Nucleus accumbens (tissue), 56 donors: ENCODE measurements around the gene MYO1A.
"Not testable (repeated sequence)": the region's sequence is repeated elsewhere in the genome, so short reads cannot be mapped to it uniquely, and the experiment has no call there.

Source experiments
- DNase-seq, 56 donors: peaks; one replicate each; lab custom pipeline; 2025; lab: John Stamatoyannopoulos, UW

The MYO1A gene

DNA sequence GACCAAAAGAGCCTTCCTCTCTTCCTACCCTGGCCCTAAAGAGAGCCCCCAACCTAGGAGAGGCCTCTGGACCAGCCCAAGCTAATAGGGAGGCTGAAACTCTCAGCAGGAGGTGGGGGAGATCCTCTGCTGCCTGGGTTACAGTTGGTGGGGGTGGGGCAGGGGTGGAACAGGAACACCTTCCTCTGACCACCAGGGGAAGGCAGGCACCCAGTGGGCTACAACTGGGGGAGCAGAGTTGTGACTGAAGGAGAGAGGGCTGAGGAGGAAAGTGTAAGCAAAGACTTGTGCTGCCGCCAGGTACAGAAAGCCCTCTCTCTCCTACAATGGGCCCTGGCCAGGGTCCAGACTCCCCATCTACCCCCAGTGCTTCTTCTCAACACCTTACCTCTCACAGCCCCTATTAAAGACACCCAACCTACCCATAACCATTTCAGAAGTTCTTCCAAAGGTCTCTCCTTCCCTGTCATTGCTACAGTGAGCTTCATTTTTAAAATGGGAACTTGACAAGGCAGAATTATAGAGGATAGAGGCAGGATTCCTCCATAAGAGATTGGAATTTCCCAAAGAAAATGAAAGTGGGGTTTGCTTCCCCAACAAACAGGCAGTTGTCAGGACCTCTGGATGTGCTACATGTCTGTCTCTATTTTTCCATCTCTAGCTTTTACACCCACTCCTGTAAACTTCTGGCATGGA, 1.4 kb downstream of the MYO1A start:
- no peak for DNase-seq

DNA sequence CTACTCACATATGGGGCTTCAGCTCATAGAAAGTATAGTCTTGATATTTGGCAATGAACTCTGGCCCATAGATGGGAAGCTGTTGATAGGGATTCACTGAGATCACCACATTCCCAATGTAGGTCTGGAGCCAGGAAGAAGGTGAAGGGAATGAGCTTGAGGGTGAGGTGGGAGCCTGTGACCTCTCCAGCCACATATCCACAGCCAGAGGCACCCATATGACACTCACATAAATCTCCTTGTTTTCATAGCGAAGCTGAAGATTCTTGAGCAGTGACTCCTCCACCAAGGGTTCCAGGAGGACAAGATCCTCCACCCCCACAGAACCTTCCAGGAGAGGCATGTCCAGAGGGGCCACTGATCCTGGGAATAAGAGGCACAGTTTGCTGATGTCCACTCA, 1.9 kb downstream of the MYO1A start:
- DNase-seq = no peak

DNA sequence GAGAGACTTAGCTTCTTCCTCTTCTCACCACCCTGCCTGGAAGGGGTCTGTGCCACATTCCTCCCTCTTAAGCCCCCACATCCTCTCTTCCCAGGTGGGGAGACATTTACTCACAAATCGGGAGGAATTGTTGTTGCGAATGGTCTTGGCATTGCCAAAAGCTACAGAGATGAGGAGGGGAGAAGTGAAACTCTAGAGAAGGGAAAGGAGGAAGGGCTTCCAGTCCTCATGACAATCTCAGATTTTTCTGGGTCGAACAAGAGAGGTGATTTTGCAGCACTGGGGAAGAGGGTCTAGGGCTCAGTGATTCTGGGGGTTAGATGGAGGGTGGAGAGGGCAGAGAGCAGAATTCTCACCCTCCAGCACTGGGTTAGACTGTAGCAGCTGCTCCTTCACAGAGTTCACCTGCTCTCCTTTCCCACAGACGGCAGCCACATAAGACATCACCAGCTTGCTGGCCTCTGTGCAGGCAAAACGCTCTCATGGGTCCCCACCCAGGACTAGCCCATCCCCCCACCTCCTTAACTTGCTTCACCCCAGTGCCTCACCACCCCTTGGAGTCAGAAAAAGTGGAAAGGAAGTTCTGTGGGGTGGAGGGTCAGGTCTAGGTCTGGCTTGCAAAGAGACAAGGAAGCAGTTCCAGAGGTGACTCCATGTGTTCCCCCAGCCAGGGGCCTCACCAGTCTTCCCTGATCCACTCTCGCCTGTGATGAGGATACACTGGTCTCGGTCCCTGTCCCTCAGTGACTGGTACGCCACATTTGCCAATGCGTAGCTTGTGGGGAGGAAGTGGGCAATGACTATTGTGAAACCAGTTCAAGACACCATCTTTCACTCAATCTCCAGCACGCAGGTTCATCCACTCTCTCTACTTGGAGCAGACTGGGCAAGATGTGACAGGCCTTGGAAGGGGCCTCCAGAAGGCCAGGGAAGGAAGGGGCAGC, 2.7 kb downstream of the MYO1A start:
- DNase-seq = peak in 1 of 56 donors; percentile 1

DNA sequence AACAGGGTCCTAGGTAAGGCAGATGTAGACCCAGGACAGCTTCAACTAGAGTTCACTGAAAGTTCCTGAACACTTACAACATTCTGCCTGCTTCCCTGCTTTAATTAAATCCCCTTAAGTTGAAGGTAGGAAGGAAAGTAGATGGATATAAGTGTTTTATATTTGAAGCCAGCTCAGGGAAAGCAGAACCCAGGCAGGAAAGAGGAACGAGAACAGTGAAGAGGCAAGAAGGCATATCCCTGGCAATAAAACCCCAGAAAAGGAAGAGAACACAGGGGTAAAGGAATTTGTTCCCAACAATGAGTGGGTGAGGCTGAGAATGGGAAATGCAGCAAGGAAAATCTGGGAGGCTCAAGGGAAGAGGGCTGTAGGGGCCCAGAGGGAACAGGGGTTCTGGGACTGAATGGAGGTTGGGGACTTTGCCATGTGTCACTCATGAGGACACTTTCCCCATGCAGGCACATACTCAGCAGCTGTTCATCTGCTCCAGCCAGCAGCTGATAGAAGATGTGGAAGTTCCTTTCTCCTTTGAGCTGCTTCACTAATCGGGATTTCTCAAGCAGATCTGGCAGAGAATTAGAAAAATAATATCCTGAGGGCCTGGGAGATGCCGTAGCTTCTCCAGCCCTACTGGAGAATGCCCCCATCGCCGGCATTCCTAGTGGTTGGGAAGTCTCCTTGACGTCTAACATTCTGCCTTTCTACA, 3.7 kb downstream of the MYO1A start:
- DNase-seq = peak in 1 of 56 donors; percentile 36

DNA sequence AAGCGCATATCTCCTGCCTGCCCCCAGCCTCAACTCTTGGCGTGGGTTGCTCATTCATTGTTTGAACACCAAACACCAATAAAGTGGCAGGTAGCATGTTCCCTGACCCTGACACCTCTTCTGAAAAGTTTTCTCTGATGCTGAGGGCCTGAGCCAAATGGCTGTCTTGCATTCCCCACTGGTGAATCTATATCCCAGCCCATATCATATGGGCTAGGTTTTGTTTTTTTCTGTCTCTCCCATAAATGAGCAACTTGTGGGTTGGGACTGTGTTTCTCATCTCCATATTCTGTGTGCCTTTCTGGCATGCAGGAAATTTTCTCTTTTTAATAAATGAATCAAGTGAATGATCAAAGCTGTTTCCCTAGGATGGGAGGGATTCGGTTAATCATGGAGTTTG, 5.0 kb downstream of the MYO1A start:
- no peak for DNase-seq

DNA sequence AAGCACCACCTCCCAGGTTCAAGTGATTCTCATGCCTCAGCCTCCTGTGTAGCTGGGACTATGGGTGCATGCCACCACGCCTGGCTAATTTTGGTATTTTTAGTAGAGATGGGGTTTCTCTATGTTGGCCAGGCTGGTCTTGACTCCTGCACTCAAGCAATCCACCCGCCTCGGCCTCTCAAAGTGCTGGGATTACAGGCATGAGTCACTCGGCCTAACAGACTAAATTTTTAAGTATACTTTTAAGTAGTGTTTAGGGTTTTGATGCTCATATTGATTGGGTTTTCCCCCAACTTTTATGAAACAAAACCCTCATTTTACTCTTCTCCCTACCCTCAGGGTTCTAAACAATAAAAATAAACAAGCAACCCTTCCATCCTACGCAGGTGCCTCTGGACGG, 5.5 kb downstream of the MYO1A start:
- no peak for DNase-seq

DNA sequence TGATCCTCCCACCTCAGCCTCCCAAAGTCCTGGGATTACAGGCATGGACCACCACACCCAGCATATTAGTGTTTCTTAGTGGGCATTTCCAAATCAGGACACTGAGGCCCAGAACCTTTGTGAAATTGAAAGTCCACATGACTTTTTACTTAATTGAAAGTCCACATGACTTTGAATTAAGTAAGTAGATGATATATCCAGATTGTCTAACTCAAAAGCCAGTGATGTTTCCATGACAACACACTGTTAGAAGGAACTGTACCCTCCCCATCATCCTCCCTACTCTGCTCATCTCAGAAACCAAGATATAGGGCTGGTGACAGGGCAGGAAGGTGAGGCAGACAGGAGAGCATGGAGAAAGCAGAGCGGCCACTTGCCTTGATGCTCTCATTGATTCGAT, 7.2 kb downstream of the MYO1A start:
- DNase-seq = no peak

DNA sequence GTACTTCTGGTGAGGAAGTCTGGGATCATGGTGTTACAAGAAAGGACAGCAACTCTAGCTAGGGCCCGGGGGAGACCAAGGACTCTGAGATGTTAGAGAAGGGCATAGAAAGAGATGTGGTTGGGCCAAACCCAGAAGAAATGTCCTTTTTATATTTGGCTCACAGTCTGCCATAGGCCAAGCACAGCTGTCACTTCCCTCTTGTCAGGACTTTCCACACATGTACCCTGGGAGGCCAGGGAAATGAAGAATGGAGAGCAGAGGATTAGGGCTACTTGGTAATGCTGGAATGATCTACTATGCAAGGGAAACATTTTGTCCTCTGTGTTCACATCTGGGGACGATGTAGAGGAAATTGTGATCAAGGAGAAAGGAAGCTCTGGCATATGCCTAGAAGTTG, 9.2 kb downstream of the MYO1A start:
- no peak for DNase-seq

DNA sequence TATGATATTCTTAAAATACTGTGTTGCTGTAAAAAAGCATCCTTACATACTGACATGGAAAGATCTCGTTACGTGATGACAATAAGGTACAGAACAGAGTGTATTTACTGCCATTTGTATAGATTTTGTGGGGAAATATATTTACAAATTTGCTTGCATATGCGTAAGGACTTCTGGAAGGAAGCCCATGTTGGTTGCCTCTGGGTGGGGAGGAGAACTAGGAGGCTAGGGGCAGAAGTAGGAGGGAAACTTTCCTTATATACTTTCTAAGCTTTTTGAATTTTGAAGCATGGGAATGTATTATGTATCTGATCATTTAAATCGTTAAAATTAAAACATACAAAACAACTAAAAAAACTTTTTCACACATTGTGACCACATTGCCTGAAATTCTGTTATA, 9.7 kb downstream of the MYO1A start:
- DNase-seq = no peak

DNA sequence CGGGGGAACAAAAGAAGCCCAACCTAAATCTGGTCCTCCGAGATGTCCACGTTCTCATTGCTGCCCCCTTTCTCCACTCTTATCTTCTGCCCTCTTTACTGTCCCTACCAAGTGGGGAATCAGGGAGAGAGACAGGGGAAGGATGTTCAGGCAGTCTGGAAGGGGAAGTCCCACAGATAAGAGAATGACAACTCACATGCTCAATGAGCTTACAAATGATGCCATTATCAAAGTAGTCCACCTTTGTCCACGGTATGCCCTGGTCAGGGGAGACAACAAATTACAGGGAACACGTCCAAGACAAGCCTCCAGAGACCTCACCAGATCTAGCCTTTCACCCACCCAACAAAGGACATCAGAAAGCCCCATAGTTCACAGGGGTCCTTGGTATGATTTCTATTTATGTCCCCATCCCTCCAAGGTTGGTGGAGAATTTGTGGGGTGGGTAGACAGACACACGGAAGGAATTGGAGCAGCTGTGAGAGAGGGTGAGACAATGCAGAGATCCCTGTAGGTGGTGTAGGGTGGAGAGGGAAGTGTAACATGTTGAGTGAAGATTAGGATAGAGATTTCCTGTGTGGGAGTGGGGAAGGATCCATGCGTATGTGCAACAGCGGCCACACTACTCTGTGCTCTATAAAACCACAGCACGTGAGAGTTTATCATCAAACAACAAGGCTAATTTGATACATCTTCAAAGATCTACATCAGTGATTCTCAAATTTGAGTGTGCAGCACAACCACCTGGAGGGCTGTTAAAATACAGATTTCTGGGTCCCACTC, 10.7 kb downstream of the MYO1A start:
- no peak for DNase-seq

DNA sequence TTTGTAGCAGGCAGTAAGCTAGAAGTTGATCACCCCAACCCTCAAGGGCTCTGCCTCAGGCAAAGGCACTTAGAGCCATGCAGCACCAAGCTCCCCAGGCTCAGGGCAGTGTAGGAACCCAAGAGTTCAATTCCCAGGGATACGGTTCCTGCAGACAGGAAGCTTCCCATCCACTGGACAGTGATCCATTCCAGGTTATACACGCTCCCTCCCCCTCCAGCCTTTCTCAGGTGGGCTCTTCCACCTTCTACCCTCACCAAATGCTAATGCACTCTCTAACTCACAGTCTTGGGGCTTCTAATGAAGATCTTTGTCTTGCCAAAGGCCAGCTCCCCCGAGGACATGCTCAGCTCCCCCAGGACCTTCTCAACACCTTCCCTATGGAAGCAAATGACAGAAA, 12.7 kb downstream of the MYO1A start:
- no peak for DNase-seq

DNA sequence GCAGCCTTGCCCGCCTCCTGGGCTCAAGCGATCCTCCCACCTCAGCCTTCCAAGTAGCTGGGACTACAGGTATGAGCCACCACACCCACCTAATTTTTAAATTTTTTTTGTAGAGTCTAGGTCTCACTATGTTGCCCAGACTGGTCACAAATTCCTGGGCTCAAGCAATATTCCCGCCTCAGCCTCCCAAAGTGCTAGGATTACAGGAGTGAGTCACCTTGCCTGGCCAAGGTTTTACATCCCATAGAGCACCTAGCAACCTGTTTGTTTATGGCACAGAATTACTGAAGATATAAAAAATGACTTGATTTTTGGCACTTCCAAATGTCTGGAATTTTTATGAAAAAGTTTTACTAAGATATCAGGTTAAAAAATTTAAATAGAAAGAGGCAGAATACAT, 16.5 kb downstream of the MYO1A start:
- DNase-seq = no peak

DNA sequence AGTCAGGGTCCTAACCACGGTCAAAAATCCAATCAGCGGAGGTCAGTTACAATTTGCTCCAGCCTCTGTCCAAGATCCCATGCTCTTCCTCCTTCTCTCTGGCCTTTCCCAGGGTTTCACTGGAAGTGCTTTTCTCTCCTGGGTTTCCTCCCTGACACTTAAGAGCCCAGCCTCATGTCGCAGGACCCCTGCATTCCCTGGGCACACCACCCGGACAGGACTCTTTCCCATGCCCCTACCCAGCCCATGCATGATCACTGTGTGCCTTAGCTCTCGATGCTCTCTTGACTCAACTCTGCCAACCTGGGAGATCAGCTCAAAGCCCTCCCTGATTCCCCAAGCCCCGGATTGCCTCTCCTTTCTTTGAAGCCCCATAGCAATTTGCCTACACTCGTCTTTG, 18.1 kb downstream of the MYO1A start:
- no peak for DNase-seq

DNA sequence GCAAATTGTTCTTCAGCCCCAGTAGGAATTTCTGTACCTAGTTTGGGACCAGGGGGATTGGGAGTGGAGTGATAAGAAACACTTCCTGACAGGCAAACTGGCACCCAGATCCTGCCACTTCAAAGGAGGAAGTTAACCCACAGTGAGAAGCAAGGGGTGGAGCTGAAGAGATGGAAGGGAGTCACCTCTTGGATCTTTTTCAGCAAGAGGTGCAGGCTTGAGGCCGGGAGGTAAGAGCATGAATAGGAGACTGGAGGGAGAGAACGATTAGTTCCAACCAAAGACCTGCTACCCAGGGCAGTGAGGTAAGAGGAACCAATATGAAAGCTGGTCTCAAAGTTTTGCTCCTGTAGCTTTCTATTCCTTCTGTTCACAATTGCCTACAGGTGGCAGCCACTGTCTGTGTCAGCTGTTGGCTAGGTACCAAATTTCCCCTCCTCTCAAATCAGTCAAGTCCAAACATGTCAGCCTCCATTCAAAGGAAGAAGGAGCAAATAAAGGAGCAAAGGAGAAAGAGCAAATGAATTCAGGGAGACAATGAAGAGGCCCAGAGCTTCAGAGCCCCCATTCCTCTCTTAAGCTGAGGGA, 18.7 kb downstream of the MYO1A start:
- no peak for DNase-seq

DNA sequence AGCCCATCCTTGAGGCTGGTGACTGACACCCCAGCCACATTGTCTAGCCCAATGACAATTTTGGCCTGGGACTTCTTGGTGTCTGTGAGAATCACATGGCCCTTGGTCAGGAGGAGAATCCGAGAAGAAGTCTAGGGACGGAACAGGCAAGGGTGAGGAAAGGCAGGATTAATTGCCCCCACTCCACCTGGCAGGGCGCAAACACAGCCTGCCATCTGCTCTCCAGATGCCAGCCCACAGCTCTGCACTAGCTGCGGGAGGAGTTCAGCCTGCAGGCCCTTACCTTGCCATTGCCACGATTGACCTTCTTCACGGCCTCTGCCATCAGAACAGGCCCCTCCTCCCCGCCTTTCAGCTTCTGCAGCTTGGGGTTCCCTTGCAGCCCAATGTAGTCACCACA, 20.5 kb downstream of the MYO1A start:
- DNase-seq = no peak

DNA sequence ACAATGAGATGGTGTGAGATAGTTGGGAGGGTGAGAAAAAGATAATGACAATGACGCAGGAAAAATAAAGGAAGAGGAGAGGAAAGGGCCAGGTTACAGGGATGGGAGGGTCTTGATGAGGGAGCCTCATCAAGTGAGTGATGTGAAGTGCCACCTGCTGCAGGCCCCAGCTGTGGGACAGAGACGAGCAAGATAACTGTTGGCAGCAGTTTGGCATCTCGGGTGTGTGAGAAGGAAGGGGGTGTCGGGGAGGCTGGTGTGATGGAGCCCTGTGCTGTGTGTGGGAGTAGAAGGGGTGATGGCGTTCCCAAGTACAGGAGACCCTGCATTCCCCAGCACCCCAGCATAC, 22.1 kb downstream of the MYO1A start:
- DNase-seq = peak in 1 of 56 donors; percentile 3

DNA sequence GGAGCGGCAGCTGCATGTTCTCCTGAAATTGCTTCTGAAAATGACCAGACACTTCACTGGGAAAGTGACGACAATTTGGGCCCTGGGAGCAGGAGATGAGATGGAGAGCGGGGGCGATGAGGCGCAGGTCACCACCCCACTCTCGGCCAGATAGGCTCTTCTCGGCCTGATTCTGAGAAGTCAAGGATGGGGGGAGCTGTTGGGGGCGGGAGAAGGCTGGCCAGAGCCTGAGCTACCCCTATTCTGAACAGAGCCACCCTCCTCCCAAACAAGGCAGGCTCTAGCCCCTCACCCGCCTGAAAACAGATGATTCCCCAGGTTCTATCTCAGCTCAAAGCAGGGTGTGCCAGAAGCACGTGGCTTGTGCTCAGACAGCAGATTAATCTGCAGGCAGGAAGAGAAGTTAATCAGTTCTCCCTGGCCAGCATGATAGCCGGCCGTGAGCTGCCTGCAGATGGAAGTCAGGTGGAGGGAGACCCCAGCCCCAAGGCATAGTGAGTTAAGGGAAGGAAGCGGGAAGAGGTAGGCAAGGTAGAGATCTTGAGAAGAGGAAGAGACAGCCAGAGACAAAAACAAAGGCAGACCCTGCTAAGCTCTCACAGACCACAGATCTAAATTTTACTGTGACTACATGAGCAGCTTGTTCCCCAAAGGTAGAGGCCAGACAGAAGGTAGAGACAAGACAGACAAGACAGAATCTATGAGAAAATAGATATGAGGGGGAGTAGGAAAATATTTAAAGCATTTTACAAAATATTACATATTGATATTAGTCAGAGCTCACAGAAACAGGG, 22.7 kb downstream of the MYO1A start:
- peak in 1 of 56 donors; percentile 14 for DNase-seq

DNA sequence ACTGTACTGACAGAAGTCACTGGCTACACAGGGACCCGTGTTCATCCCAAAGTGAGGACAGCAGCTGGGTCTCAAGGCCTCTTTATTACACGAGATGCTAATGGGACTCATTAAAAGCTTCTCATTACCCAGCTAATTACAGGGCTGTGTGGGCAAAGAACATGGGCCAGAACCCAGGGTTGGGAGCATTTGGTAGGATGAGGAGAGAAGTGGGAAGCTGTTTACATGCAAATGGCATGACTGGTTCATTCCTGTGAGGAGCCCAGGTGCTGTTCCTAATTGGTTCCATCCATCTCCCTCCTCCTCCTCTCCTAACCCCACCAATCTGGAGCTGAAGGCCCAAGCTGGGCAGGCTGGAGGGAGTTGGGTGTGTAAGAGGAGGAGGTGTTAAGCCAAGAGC, 24.7 kb downstream of the MYO1A start:
- DNase-seq = no peak

DNA sequence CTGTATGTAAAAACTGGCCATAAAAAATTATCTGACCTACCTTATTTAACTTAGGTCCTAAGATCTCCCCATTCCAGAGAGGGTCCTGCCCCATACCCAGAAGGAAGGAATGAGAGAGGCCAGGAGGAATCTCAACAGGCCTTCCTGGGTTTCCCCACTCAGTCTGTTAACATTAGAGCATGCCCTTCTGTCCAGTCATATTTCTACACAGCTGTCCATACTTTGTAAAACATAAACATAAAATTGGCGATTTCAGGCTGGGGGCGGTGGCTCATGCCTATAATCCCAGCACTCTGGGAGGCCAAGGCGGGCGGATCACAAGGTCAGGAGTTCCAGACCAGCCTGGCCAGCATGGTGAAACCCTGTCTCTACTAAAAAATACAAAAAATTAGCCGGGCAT, 27.6 kb downstream of the MYO1A start:
- not testable (repeated sequence) for DNase-seq
